Liver (tissue), 3 donors: ENCODE measurements around the gene SDK2.

Experiments
- GABPA ChIP-seq, 2 donors: IDR thresholded peaks in 1 of 2; conservative IDR thresholded peaks in 1 of 2; 2 replicates each; pipeline ENCODE4 v1.6.1; 2016; ENCODE audit warnings: antibody characterized with exemption in 2 of 2, mild to moderate bottlenecking in 1 of 2, moderate library complexity in 1 of 2
- RAD21 ChIP-seq, 2 donors: IDR thresholded peaks; 2 replicates each; pipeline ENCODE4 v1.6.1; 2016; ENCODE audit warnings: antibody characterized with exemption in 2 of 2, mild to moderate bottlenecking in 2 of 2
- SP1 ChIP-seq: IDR thresholded peaks from 2 replicates; pipeline ENCODE4 v1.6.1; 2018; ENCODE audit warnings: antibody characterized with exemption, mild to moderate bottlenecking
- TAF1 ChIP-seq: conservative IDR thresholded peaks from 2 replicates; pipeline ENCODE4 v1.6.1; 2016; ENCODE audit warnings: antibody characterized with exemption, mild to moderate bottlenecking
- TF ChIP-seq, protein P1 (sequence below): fragments of 150-350 bp; IDR thresholded peaks from 2 replicates; pipeline ENCODE4 v1.5.1; 2017; ENCODE audit warnings: improper control_type of control experiment, low read depth, low read length; ENCODE audit not compliant: missing input control
- TF ChIP-seq, protein P2 (sequence below): IDR thresholded peaks from 2 replicates; pipeline ENCODE4 v1.6.1; 2016; ENCODE audit warnings: antibody characterized with exemption
- TF ChIP-seq, protein P3 (sequence below): IDR thresholded peaks from 2 replicates; pipeline ENCODE4 v1.6.1; 2016; ENCODE audit warnings: antibody characterized with exemption
- TF ChIP-seq, protein P4 (sequence below): IDR thresholded peaks from 2 replicates; pipeline ENCODE4 v1.6.1; 2016; ENCODE audit warnings: antibody characterized with exemption, mild to moderate bottlenecking
- donor health status: healthy.
- donor health status: healthy.

DNA sequence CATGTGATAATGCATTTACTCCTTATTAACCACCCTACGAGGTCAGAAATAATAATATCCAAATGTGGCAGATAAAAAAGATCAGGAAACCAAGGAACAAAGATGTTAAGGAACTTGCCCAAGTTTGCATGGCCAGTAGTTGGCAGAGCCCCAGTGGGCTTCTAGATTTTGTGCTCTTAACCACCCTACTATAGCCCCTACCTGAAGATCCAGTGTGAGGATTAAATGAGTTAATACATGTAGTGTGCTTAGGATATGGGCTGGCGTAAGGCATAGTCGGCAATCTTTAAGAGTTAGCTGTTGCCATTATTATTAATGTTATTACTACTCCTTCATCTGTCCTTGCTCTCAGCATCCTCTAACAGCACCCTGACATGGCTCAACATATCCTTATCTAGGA lies 153.4 kb downstream of the SDK2 start:
- TF ChIP-seq, protein P1, sequence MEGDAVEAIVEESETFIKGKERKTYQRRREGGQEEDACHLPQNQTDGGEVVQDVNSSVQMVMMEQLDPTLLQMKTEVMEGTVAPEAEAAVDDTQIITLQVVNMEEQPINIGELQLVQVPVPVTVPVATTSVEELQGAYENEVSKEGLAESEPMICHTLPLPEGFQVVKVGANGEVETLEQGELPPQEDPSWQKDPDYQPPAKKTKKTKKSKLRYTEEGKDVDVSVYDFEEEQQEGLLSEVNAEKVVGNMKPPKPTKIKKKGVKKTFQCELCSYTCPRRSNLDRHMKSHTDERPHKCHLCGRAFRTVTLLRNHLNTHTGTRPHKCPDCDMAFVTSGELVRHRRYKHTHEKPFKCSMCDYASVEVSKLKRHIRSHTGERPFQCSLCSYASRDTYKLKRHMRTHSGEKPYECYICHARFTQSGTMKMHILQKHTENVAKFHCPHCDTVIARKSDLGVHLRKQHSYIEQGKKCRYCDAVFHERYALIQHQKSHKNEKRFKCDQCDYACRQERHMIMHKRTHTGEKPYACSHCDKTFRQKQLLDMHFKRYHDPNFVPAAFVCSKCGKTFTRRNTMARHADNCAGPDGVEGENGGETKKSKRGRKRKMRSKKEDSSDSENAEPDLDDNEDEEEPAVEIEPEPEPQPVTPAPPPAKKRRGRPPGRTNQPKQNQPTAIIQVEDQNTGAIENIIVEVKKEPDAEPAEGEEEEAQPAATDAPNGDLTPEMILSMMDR, result no peak
- TF ChIP-seq RAD21 (IDR thresholded peaks at IDR 0.05), result no peak
- TF ChIP-seq GABPA (IDR thresholded peaks at IDR 0.05 in 1 of 2, conservative IDR thresholded peaks at IDR 0.05 in 1 of 2), result no peak
- TF ChIP-seq, protein P2, sequence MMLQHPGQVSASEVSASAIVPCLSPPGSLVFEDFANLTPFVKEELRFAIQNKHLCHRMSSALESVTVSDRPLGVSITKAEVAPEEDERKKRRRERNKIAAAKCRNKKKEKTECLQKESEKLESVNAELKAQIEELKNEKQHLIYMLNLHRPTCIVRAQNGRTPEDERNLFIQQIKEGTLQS, result no peak
- TF ChIP-seq TAF1, result no peak
- TF ChIP-seq, protein P3, sequence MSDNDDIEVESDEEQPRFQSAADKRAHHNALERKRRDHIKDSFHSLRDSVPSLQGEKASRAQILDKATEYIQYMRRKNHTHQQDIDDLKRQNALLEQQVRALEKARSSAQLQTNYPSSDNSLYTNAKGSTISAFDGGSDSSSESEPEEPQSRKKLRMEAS, result no peak
- TF ChIP-seq, protein P4, sequence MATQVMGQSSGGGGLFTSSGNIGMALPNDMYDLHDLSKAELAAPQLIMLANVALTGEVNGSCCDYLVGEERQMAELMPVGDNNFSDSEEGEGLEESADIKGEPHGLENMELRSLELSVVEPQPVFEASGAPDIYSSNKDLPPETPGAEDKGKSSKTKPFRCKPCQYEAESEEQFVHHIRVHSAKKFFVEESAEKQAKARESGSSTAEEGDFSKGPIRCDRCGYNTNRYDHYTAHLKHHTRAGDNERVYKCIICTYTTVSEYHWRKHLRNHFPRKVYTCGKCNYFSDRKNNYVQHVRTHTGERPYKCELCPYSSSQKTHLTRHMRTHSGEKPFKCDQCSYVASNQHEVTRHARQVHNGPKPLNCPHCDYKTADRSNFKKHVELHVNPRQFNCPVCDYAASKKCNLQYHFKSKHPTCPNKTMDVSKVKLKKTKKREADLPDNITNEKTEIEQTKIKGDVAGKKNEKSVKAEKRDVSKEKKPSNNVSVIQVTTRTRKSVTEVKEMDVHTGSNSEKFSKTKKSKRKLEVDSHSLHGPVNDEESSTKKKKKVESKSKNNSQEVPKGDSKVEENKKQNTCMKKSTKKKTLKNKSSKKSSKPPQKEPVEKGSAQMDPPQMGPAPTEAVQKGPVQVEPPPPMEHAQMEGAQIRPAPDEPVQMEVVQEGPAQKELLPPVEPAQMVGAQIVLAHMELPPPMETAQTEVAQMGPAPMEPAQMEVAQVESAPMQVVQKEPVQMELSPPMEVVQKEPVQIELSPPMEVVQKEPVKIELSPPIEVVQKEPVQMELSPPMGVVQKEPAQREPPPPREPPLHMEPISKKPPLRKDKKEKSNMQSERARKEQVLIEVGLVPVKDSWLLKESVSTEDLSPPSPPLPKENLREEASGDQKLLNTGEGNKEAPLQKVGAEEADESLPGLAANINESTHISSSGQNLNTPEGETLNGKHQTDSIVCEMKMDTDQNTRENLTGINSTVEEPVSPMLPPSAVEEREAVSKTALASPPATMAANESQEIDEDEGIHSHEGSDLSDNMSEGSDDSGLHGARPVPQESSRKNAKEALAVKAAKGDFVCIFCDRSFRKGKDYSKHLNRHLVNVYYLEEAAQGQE, result no peak
- no peak for TF ChIP-seq SP1
